ENCODE results near the gene RAVER1. TPM values are rescaled to one million over a fixed set of nuclear protein-coding genes. Genes with fewer than 3 reads are reported as not detected.

The RAVER1 gene
- total RNA-seq, 3 donors from 2014 or later (not counting 1 experiment from before 2014, with no cell fraction given), result 42.5 to 64.3 (median 55.9) TPM

DNA sequence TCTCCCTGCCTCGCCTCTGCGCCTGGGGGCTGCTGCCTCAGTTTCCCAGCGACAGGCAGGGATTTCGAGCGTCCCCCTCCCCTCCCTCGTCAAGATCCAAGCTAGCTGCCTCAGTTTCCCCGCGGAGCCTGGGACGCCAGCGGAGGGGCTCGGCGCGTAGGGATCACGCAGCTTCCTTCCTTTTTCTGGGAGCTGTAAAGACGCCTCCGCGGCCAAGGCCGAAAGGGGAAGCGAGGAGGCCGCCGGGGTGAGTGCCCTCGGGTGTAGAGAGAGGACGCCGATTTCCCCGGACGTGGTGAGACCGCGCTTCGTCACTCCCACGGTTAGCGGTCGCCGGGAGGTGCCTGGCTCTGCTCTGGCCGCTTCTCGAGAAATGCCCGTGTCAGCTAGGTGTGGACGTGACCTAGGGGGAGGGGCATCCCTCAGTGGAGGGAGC is 63.1 kb downstream of the RAVER1 start:
- H3K36me3 Mint-ChIP-seq, result no peaks in the 10 kb centered on the region
- under 1% methylated on average over 37 of the region's 37 CpGs for WGBS (ENCODE audit: insufficient coverage)
- H3K4me1 ChIP-seq (ENCODE audit: control insufficient read depth, insufficient read depth, low read length), result peaks cover 40% of the 10 kb centered on the region
- H3K27ac ChIP-seq (ENCODE audit: low read length), result peak overlapping the region; percentile 97
- H3K4me3 Mint-ChIP-seq, result peak overlapping the region; percentile 90
- no peaks in the 10 kb centered on the region for H3K9me3 ChIP-seq (ENCODE audit: control insufficient read depth, insufficient read depth, low read length)
- H3K27me3 ChIP-seq (ENCODE audit: control insufficient read depth, insufficient read depth, low read length), result no peaks in the 10 kb centered on the region
- peaks cover 9% of the 10 kb centered on the region for H3K36me3 ChIP-seq (ENCODE audit: control insufficient read depth, insufficient read depth, low read length)
- intact Hi-C loops (cut with micrococcal nuclease), result loop anchor here (2.0 to 5.0 kb wide), 5 partner anchors 21 to 167 kb away; partner anchors contain the start of genes RAVER1 and TYK2
- no peaks in the 10 kb centered on the region for H3K27me3 Mint-ChIP-seq (ENCODE audit: low read depth in 2 of 2)
- peak overlapping the region; percentile 94 to 96 for H3K27ac Mint-ChIP-seq
- H3K4me3 ChIP-seq (ENCODE audit: low read length), result peak overlapping the region; percentile 83
- ATAC-seq, result peak; percentile 52 to 85 (median 70)
- no peak for TF ChIP-seq CTCF (IDR thresholded peaks at IDR 0.05)
- H3K4me1 Mint-ChIP-seq, result peaks cover 28 to 42% of the 10 kb centered on the region in 2 donors
- DNase-seq, result peak; percentile 85 to 86
- no peaks in the 10 kb centered on the region for H3K9me3 Mint-ChIP-seq

- H3K27me3 ChIP-seq (ENCODE audit: control insufficient read depth, insufficient read depth, low read length), result no peaks in the 10 kb centered on the region
- peaks cover 2% of the 10 kb centered on the region for H3K36me3 ChIP-seq (ENCODE audit: control insufficient read depth, insufficient read depth, low read length)
- Mint-ChIP-seq H3K9me3 (no peaks in the 10 kb centered on the region), H3K4me3 (peak overlapping the region; percentile 90), H3K4me1 (peaks cover 24 to 39% of the 10 kb centered on the region in 2 donors), H3K27ac (peak overlapping the region; percentile 94 to 96), H3K27me3 (ENCODE audit: low read depth in 2 of 2) (no peaks in the 10 kb centered on the region), H3K36me3 (no peaks in the 10 kb centered on the region)
- peaks cover 40% of the 10 kb centered on the region for H3K4me1 ChIP-seq (ENCODE audit: control insufficient read depth, insufficient read depth, low read length)
- H3K4me3 ChIP-seq (ENCODE audit: low read length), result peak overlapping the region; percentile 83
- intact Hi-C loops (cut with micrococcal nuclease), result loop anchor here (1.0 to 5.0 kb wide), 7 partner anchors 21 to 168 kb away; partner anchors contain the start of genes ICAM3, RAVER1 and TYK2
- no peaks in the 10 kb centered on the region for H3K9me3 ChIP-seq (ENCODE audit: control insufficient read depth, insufficient read depth, low read length)
- DNase-seq (peak; percentile 92 to 93), ATAC-seq (peak; percentile 56 to 68 (median 58))
- WGBS (ENCODE audit: insufficient coverage), result 3% methylated on average over 59 of the region's 59 CpGs
- peak; percentile 89 for TF ChIP-seq CTCF (IDR thresholded peaks at IDR 0.05)
- peak overlapping the region; percentile 97 for H3K27ac ChIP-seq (ENCODE audit: low read length)
Measured at GRCh38 chr19:10269333-10270179, 63.8 kb downstream of the RAVER1 start.

DNA sequence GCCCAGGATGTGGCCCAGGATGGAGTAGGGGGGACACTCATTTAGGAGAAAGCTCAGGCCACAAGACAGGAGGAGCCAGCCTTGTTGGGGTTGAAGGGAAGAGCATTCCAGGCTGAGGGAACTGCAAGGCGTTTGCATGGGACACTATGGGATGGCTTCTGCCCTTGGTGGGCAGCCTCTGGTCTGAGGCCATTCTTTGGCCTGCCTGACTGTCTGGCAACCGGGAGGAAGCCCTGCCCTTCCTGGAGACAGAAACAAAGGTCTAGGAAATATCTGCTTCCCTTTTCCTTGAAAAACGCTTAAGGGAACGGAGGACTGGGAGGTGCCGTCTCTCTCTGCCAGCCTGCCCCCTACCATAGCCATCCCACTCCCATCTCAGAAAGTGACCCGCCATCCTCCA is 65.3 kb downstream of the RAVER1 start:
- H3K4me1 Mint-ChIP-seq, result peaks cover 23 to 32% of the 10 kb centered on the region in 2 donors
- WGBS (ENCODE audit: insufficient coverage), result 82% methylated on average over 6 of the region's 6 CpGs
- ATAC-seq (no peak), DNase-seq (no peak)
- Histone ChIP-seq H3K27me3 (ENCODE audit: control insufficient read depth, insufficient read depth, low read length) (no peaks in the 10 kb centered on the region), H3K27ac (ENCODE audit: low read length) (no peak overlapping the region), H3K9me3 (ENCODE audit: control insufficient read depth, insufficient read depth, low read length) (no peaks in the 10 kb centered on the region), H3K36me3 (ENCODE audit: control insufficient read depth, insufficient read depth, low read length) (peaks cover 2% of the 10 kb centered on the region), H3K4me1 (ENCODE audit: control insufficient read depth, insufficient read depth, low read length) (peaks cover 40% of the 10 kb centered on the region), H3K4me3 (ENCODE audit: low read length) (no peak overlapping the region)
- intact Hi-C loops (cut with micrococcal nuclease), result loop anchor here (2.0 kb wide), 1 partner anchor 71 kb away; the partner anchor contains the start of gene ICAM3
- no peaks in the 10 kb centered on the region for H3K9me3 Mint-ChIP-seq
- no peak overlapping the region for H3K27ac Mint-ChIP-seq
- H3K36me3 Mint-ChIP-seq, result no peaks in the 10 kb centered on the region
- H3K27me3 Mint-ChIP-seq (ENCODE audit: low read depth in 2 of 2), result no peaks in the 10 kb centered on the region
- H3K4me3 Mint-ChIP-seq, result no peak overlapping the region
- TF ChIP-seq CTCF (IDR thresholded peaks at IDR 0.05), result no peak
